ENCODE results near the gene SARNP.

Gene SARNP

DNA sequence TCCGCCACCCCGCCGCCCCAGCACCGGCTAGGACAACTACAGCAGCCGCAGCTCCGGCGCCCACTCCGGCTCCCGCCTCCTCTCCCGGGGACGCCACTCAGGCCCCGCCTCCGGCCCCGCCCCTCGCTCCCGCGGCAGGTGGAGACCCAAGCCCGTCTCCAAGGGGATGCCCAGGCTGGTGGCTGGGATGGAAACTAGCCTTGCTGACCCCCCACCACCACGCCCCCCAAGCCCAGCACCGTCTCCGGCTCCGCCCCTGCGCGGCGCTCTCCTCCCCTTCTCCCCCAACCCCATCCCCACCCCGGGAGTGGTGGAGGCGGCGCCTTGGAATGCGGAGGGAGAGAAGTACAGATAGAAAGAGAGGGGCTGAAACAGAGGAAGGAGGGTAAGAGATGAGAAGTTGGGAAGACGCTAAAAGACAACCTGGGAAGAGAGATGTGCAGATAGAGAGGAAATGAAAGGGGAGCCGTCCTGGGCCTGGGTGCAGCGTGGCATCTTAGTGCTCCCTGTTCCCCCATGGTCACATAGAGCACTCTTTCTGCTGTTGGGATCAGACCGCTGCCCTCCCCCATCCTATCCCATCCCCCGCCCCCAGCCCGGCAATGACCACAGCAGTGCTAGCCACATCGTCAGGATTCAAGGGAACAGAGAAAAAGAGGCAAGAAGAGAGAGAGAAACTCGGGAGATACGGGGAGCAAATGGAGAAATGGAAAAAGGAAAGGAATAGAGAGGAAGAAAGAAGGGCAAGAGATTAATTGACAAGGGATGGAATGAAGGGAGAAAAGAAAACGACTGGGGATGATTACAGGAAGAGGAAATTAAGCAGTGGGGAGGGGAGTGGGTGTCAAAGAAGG, 109.5 kb downstream of the SARNP start, which contains the start of gene ITGA7:
TSS of gene ITGA7 (minus strand) at position 64 of the 854 bp plus-strand sequence. CDS start 222 bp downstream, outside the sequence.
- TF ChIP-seq, protein P1, sequence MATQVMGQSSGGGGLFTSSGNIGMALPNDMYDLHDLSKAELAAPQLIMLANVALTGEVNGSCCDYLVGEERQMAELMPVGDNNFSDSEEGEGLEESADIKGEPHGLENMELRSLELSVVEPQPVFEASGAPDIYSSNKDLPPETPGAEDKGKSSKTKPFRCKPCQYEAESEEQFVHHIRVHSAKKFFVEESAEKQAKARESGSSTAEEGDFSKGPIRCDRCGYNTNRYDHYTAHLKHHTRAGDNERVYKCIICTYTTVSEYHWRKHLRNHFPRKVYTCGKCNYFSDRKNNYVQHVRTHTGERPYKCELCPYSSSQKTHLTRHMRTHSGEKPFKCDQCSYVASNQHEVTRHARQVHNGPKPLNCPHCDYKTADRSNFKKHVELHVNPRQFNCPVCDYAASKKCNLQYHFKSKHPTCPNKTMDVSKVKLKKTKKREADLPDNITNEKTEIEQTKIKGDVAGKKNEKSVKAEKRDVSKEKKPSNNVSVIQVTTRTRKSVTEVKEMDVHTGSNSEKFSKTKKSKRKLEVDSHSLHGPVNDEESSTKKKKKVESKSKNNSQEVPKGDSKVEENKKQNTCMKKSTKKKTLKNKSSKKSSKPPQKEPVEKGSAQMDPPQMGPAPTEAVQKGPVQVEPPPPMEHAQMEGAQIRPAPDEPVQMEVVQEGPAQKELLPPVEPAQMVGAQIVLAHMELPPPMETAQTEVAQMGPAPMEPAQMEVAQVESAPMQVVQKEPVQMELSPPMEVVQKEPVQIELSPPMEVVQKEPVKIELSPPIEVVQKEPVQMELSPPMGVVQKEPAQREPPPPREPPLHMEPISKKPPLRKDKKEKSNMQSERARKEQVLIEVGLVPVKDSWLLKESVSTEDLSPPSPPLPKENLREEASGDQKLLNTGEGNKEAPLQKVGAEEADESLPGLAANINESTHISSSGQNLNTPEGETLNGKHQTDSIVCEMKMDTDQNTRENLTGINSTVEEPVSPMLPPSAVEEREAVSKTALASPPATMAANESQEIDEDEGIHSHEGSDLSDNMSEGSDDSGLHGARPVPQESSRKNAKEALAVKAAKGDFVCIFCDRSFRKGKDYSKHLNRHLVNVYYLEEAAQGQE (IDR thresholded peaks at IDR 0.05; ENCODE audit: insufficient read depth in 1 of 2, low read depth in 2 of 2, low read length in 2 of 2): no peak
- TF ChIP-seq TAF1 (IDR thresholded peaks at IDR 0.05; ENCODE audit: borderline replicate concordance, insufficient read depth, low read length) (no peak), POLR2AphosphoS5 (IDR thresholded peaks at IDR 0.05; ENCODE audit: low read depth, low read length) (no peak), SIN3A (IDR thresholded peaks at IDR 0.05; ENCODE audit: borderline replicate concordance, insufficient read depth, low read length) (no peak), FOXP2 (optimal IDR thresholded peaks at IDR 0.05; ENCODE audit: borderline replicate concordance, extremely low read depth, extremely low read length, insufficient read depth) (no peak)
